ENCODE results near the gene MAP2K2. TPM values are rescaled to one million over a fixed set of nuclear protein-coding genes. Genes with fewer than 3 reads are reported as not detected.
"Not testable (repeated sequence)": the region's sequence is repeated elsewhere in the genome, so short reads cannot be mapped to it uniquely, and the experiment has no call there.

The MAP2K2 gene
- total RNA-seq, 1 donor from 2014 or later: 153 TPM

DNA sequence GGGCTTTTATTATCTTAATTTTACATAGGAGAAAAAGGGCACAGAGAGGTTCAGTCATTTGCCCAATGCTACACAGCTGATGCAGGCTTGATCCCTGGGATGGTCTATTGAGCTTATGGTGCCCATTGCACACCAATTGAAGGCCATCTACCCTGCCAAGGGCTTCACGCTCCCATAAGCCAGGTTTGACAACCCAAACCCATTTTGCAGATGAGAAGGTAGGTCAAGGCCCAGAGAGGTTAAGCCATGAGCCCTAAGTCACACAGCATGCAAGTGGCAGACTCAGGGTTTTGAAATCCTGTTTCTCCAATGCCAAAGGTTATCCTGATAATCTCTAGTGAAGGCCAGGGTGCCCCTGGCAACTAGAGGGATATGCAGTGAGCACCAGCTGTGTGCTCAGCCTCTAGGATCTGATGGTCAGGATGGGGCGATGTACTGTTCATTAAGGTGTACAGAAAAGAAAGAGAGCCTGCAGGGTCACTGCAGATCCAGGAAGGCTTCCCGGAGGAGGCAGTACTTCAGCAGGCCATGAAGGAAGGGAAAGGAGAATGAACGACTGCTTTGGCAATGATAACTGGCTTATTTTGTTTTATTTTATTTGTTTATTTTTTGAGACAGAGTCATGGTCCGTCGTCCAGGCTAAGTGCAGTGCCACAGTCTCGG lies 37.6 kb upstream of the MAP2K2 start:
- no peaks in the 10 kb centered on the region for H3K9me3 Mint-ChIP-seq (ENCODE audit: unreplicated experiment)
- H3K4me3 Mint-ChIP-seq (ENCODE audit: unreplicated experiment): no peak overlapping the region
- no peak for DNase-seq (ENCODE audit: low spot score)
- peaks cover 2% of the 10 kb centered on the region for H3K27me3 Mint-ChIP-seq (ENCODE audit: unreplicated experiment)
- H3K36me3 Mint-ChIP-seq (ENCODE audit: low read depth, unreplicated experiment): no peaks in the 10 kb centered on the region
- H3K4me1 Mint-ChIP-seq (ENCODE audit: unreplicated experiment): no peaks in the 10 kb centered on the region
- H3K27ac Mint-ChIP-seq (ENCODE audit: unreplicated experiment): no peak overlapping the region
- TF ChIP-seq, protein P1, sequence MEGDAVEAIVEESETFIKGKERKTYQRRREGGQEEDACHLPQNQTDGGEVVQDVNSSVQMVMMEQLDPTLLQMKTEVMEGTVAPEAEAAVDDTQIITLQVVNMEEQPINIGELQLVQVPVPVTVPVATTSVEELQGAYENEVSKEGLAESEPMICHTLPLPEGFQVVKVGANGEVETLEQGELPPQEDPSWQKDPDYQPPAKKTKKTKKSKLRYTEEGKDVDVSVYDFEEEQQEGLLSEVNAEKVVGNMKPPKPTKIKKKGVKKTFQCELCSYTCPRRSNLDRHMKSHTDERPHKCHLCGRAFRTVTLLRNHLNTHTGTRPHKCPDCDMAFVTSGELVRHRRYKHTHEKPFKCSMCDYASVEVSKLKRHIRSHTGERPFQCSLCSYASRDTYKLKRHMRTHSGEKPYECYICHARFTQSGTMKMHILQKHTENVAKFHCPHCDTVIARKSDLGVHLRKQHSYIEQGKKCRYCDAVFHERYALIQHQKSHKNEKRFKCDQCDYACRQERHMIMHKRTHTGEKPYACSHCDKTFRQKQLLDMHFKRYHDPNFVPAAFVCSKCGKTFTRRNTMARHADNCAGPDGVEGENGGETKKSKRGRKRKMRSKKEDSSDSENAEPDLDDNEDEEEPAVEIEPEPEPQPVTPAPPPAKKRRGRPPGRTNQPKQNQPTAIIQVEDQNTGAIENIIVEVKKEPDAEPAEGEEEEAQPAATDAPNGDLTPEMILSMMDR (IDR thresholded peaks at IDR 0.05; ENCODE audit: unreplicated experiment): no peak

DNA sequence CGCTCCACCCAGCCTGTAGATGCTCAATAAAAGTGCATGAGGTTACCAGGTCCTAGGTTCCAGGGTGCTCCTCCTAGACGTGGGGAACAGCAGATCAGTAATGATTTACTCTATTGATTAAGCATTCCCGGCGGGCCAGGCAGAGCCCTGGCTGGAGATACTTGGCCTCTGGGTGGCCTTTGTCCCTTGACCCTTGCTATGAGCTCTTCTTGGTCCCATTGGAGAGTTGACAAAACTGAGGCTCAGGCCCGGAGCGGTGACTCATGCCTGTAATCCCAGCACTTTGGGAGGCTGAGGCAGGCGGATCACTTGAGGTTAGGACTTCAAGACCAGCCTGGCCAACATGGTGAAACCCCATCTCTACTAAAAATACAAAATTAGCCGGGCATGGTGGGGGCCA lies 34.0 kb upstream of the MAP2K2 start:
- DNase-seq (ENCODE audit: low spot score); H3K36me3 Mint-ChIP-seq (ENCODE audit: low read depth, unreplicated experiment); H3K27ac Mint-ChIP-seq (ENCODE audit: unreplicated experiment); H3K4me1 Mint-ChIP-seq (ENCODE audit: unreplicated experiment); H3K27me3 Mint-ChIP-seq (ENCODE audit: unreplicated experiment); H3K9me3 Mint-ChIP-seq (ENCODE audit: unreplicated experiment); H3K4me3 Mint-ChIP-seq (ENCODE audit: unreplicated experiment): not testable (repeated sequence)

DNA sequence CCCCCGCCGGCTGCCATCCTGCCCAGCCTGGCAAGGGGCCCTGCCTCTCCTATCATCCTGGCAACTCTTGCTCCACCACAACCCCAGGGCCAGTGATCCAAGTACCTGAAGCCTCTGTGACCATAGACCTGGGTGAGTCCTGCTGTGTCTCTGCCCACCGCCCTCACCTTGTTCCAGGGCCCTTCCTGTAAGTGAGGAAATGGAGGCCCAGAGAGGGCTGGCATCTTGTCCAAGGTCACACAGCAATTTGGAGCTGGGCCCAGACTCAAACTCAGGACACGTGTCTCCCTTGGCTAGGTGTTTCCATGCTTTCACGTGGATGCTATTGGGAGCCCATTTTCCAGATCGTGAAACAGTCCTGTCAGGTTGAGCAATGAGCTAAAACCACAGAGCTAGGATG lies 33.2 kb upstream of the MAP2K2 start:
- H3K27ac Mint-ChIP-seq (ENCODE audit: unreplicated experiment): no peak overlapping the region
- H3K4me1 Mint-ChIP-seq (ENCODE audit: unreplicated experiment): no peaks in the 10 kb centered on the region
- TF ChIP-seq, protein P1 (IDR thresholded peaks at IDR 0.05; ENCODE audit: unreplicated experiment): no peak
- H3K27me3 Mint-ChIP-seq (ENCODE audit: unreplicated experiment): peaks cover 2% of the 10 kb centered on the region
- no peaks in the 10 kb centered on the region for H3K36me3 Mint-ChIP-seq (ENCODE audit: low read depth, unreplicated experiment)
- no peak overlapping the region for H3K4me3 Mint-ChIP-seq (ENCODE audit: unreplicated experiment)
- no peaks in the 10 kb centered on the region for H3K9me3 Mint-ChIP-seq (ENCODE audit: unreplicated experiment)
- no peak for DNase-seq (ENCODE audit: low spot score)

DNA sequence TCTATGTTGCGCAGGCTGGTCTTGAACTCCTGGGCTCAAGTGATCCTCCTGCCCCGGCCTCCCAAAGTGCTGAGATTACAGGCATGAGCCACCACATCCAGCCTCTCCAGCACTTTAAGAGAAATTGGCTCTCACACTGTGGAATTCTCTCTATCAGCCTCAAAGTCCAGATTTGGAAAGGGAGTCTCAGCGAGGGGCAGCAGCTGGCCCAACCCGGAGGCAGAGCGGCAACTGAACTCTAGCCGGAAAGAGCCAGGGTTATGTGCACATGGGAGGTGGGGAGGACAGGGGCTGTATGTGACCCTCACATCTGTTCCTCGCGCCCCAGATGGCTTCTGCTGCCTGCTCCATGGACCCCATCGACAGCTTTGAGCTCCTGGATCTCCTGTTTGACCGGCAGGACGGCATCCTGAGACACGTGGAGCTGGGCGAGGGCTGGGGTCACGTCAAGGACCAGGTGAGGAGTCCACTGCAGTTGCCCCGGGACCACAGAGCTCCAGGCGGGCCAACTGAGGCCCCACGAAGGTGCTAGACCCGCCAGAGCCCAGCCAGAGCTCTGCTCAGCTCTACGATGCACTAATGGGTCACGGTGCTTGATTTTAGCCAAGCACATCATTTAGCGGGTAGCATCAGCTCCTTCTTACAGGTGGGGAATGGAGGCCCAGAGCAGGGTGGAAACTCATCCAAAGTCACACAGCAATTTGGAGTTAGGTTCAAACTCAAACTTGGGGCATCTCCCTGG lies 30.8 kb upstream of the MAP2K2 start:
- H3K4me1 Mint-ChIP-seq (ENCODE audit: unreplicated experiment): no peaks in the 10 kb centered on the region
- peaks cover 2% of the 10 kb centered on the region for H3K27me3 Mint-ChIP-seq (ENCODE audit: unreplicated experiment)
- TF ChIP-seq, protein P1 (IDR thresholded peaks at IDR 0.05; ENCODE audit: unreplicated experiment): no peak
- H3K9me3 Mint-ChIP-seq (ENCODE audit: unreplicated experiment): no peaks in the 10 kb centered on the region
- H3K4me3 Mint-ChIP-seq (ENCODE audit: unreplicated experiment): no peak overlapping the region
- H3K27ac Mint-ChIP-seq (ENCODE audit: unreplicated experiment): no peak overlapping the region
- no peak for DNase-seq (ENCODE audit: low spot score)
- H3K36me3 Mint-ChIP-seq (ENCODE audit: low read depth, unreplicated experiment): no peaks in the 10 kb centered on the region

DNA sequence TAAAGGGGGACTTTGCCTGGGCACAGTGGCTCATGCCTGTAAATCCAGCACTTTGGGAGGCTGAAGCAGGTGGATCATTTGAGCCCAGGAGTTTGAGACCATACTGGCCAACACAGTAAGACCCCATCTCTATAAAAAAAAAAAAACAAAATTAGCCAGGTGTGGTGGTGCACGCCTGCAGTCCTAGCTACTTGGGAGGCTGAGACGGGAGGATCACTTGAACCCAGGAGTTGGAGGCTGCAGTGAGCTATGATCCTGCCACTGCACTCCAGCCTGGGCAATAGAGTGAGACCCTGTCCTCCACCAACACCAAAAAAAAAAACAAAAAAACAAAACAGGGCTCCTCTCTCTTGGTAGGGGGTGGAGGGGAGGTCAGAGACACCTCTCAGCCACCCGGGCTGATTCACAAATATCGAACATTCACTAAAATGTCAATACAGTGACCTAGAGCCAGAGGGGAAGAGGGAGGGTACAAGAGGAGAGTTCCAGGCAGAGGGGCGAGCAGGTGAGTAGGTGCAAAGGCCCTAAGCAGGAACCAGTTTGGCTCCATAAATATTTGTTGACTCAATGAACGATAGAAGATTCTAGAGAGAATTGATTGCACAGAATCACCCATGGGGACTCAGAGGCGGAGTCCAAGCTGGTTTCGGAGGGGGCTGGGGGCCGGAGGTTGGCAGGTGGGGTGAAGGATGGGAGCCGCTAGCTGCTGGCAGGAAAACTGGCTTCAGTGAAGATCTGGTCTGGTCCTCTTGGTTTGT lies 28.5 kb upstream of the MAP2K2 start:
- Mint-ChIP-seq H3K4me1 (ENCODE audit: unreplicated experiment) (no peaks in the 10 kb centered on the region), H3K27me3 (ENCODE audit: unreplicated experiment) (peaks cover 2% of the 10 kb centered on the region), H3K4me3 (ENCODE audit: unreplicated experiment) (no peak overlapping the region), H3K36me3 (ENCODE audit: low read depth, unreplicated experiment) (no peaks in the 10 kb centered on the region), H3K27ac (ENCODE audit: unreplicated experiment) (no peak overlapping the region), H3K9me3 (ENCODE audit: unreplicated experiment) (no peaks in the 10 kb centered on the region)
- no peak for DNase-seq (ENCODE audit: low spot score)
- TF ChIP-seq, protein P1 (IDR thresholded peaks at IDR 0.05; ENCODE audit: unreplicated experiment): no peak
